Liver (tissue), 3 donors: ENCODE results near the gene GRB7.

ENCODE experiments used
- CTCF ChIP-seq: fragments of 150-350 bp; IDR thresholded peaks from 2 replicates; pipeline ENCODE4 v1.5.1; 2017; ENCODE audit warnings: improper control_type of control experiment, low read depth, low read length; ENCODE audit not compliant: missing input control
- GABPA ChIP-seq, 2 donors: IDR thresholded peaks in 1 of 2; conservative IDR thresholded peaks in 1 of 2; 2 replicates each; pipeline ENCODE4 v1.6.1; 2016; ENCODE audit warnings: antibody characterized with exemption in 2 of 2, mild to moderate bottlenecking in 1 of 2, moderate library complexity in 1 of 2
- RAD21 ChIP-seq, 2 donors: IDR thresholded peaks; 2 replicates each; pipeline ENCODE4 v1.6.1; 2016; ENCODE audit warnings: antibody characterized with exemption in 2 of 2, mild to moderate bottlenecking in 2 of 2
- ZBTB33 ChIP-seq: IDR thresholded peaks from 2 replicates; pipeline ENCODE4 v1.6.1; 2016; ENCODE audit warnings: antibody characterized with exemption
- donor health status: healthy.
- donor health status: healthy.

GRCh38 chr17:39738568-39738901, 797 bp downstream of the GRB7 start:
- TF ChIP-seq RAD21 (IDR thresholded peaks at IDR 0.05) (no peak), CTCF (no peak), GABPA (IDR thresholded peaks at IDR 0.05 in 1 of 2, conservative IDR thresholded peaks at IDR 0.05 in 1 of 2) (no peak), ZBTB33 (no peak)
